A549 (cell line): Measurements from ENCODE around the gene SEC23IP. TPM values are rescaled to one million over a fixed set of nuclear protein-coding genes. Genes with fewer than 3 reads are reported as not detected.
"Not testable (repeated sequence)": the region's sequence is repeated elsewhere in the genome, so short reads cannot be mapped to it uniquely, and the experiment has no call there.

Source experiments
- ATAC-seq, 2 experiments: fragments of 200-7000 bp in 1 of 2; fragments of >200 bp in 1 of 2; cut with Nextera tagmentation in 1 of 2; cut with Tn5 transposase in 1 of 2; 3 replicates each; pipeline versions ENCODE4 v1.8.0 to v1.9.1; 2018 to 2020; ENCODE audit warnings: mild to moderate bottlenecking in 1 of 2, moderate library complexity in 1 of 2
- CTCF ChIA-PET: fragments of 300-600 bp; sonication (Branson Sonifier 250); formaldehyde crosslinking; extraction: SDS; loops from one replicate; lab custom pipeline; 2021; ENCODE audit warnings: antibody characterized with exemption, inconsistent platforms; lab: Yijun Ruan, JAX
- POLR2A ChIA-PET: fragments of 350-600 bp; formaldehyde crosslinking; extraction: SDS; loops from one replicate; lab custom pipeline; 2021; ENCODE audit warnings: antibody characterized with exemption, inconsistent platforms; lab: Yijun Ruan, JAX
- DNase-seq, 2 experiments: peaks; one replicate each; pipeline versions ENCODE4 v3.0.0 to v3.0.0-alpha.2; 2011 to 2016; ENCODE audit warnings: low read depth in 1 of 2, low spot score in 1 of 2
- FAIRE-seq: peaks from 2 replicates; lab custom pipeline; 2011; peaks lifted over from hg19 to GRCh38; lab: Jason Lieb, UNC
- H3K27ac ChIP-seq, 2 experiments: fragments of >200 bp; sonication (Bioruptor Twin); formaldehyde crosslinking; 3 replicates each; pipeline ENCODE4 v1.5.1; 2016 to 2017
- H3K4me1 ChIP-seq: fragments of >200 bp; sonication (Bioruptor Twin); formaldehyde crosslinking; 3 replicates; pipeline ENCODE4 v1.6.1; 2016
- H3K4me2 ChIP-seq: fragments of >200 bp; sonication (Bioruptor Twin); formaldehyde crosslinking; 3 replicates; pipeline ENCODE4 v1.6.1; 2016
- H3K4me3 ChIP-seq: fragments of >200 bp; sonication (Bioruptor Twin); formaldehyde crosslinking; 3 replicates; pipeline ENCODE4 v1.5.1; 2016
- H3K9me3 ChIP-seq: fragments of >200 bp; sonication (Bioruptor Twin); formaldehyde crosslinking; 3 replicates; pipeline ENCODE4 v1.6.1; 2016
- CBX8 ChIP-seq: fragments of 200-600 bp; sonication (generic); IDR thresholded peaks from 2 replicates; pipeline ENCODE4 v1.6.1; 2016
- CEBPB ChIP-seq, 2 experiments: fragments of >200 bp in 1 of 2; sonication (Bioruptor Twin) in 1 of 2; formaldehyde crosslinking in 1 of 2; IDR thresholded peaks; 2 replicates each; pipeline ENCODE4 v1.6.1; 2012 to 2016
- CHD4 ChIP-seq: fragments of 200-600 bp; sonication (generic); IDR thresholded peaks from 2 replicates; pipeline ENCODE4 v1.6.1; 2016; ENCODE audit warnings: antibody characterized with exemption, mild to moderate bottlenecking, borderline replicate concordance
- ELK1 ChIP-seq: fragments of 150-350 bp; IDR thresholded peaks from 2 replicates; pipeline ENCODE4 v1.6.1; 2014; ENCODE audit warnings: low read depth, mild to moderate bottlenecking, low read length
- EP300 ChIP-seq, 2 experiments: fragments of >200 bp; sonication (Bioruptor Twin); formaldehyde crosslinking; IDR thresholded peaks; 2 replicates in 1 of 2; 3 replicates in 1 of 2; pipeline ENCODE4 v1.6.1; 2016 to 2017
- ESRRA ChIP-seq: fragments of 150-350 bp; IDR thresholded peaks from 2 replicates; pipeline ENCODE4 v1.6.1; 2014; ENCODE audit warnings: mild to moderate bottlenecking, low read length, borderline replicate concordance
- FOSL2 ChIP-seq, 2 experiments: fragments of 450-650 bp in 1 of 2; fragments of >200 bp in 1 of 2; sonication (Bioruptor Twin) in 1 of 2; formaldehyde crosslinking; IDR thresholded peaks; 2 replicates each; pipeline versions ENCODE4 v1.5.0 to v1.6.1; 2016 to 2020; ENCODE audit warnings: mild to moderate bottlenecking in 1 of 2, moderate library complexity in 1 of 2
- HOXA7 ChIP-seq: fragments of 250-450 bp; sonication (Bioruptor Pico); IDR thresholded peaks from 2 replicates; pipeline ENCODE4 v1.5.0; 2020; ENCODE audit warnings: mild to moderate bottlenecking, moderate library complexity
- HOXB13 ChIP-seq: fragments of 250-450 bp; sonication (Bioruptor Pico); IDR thresholded peaks from 2 replicates; pipeline ENCODE4 v1.5.0; 2020; ENCODE audit warnings: low read depth, mild to moderate bottlenecking, moderate library complexity
- JUN ChIP-seq, 2 experiments: fragments of >200 bp; sonication (Bioruptor Twin); formaldehyde crosslinking; IDR thresholded peaks; 2 replicates in 1 of 2; 3 replicates in 1 of 2; pipeline ENCODE4 v1.6.1; 2016 to 2017
- JUNB ChIP-seq: fragments of >200 bp; sonication (Bioruptor Twin); formaldehyde crosslinking; IDR thresholded peaks from 2 replicates; pipeline ENCODE4 v1.6.1; 2016
- MAFK ChIP-seq: fragments of 450-650 bp; IDR thresholded peaks from 2 replicates; pipeline ENCODE4 v1.6.1; 2014; ENCODE audit not compliant: partially characterized antibody
- MYC ChIP-seq: IDR thresholded peaks from 2 replicates; pipeline ENCODE4 v1.6.1; 2012; ENCODE audit warnings: mild to moderate bottlenecking, inconsistent platforms, low read length, improper control_type of control experiment, borderline replicate concordance
- RARB ChIP-seq: fragments of 250-450 bp; sonication (Bioruptor Pico); IDR thresholded peaks from 2 replicates; pipeline ENCODE4 v1.8.0; 2021; ENCODE audit warnings: mild to moderate bottlenecking, moderate library complexity
- RCOR1 ChIP-seq: fragments of 150-350 bp; IDR thresholded peaks from 2 replicates; pipeline ENCODE4 v1.6.1; 2014; ENCODE audit warnings: antibody characterized with exemption, low read length, low read depth
- REST ChIP-seq: fragments of 200-600 bp; sonication (generic); IDR thresholded peaks from 2 replicates; pipeline ENCODE4 v1.6.1; 2016; ENCODE audit warnings: antibody characterized with exemption, mild to moderate bottlenecking, moderate library complexity
- TFCP2L1 ChIP-seq: fragments of 250-450 bp; sonication (Bioruptor Pico); IDR thresholded peaks from 2 replicates; pipeline ENCODE4 v1.5.0; 2021; ENCODE audit warnings: mild to moderate bottlenecking
- ZNF302 ChIP-seq: fragments of 250-450 bp; sonication (Bioruptor Pico); IDR thresholded peaks from 2 replicates; pipeline ENCODE4 v1.9.0; 2021; ENCODE audit warnings: inconsistent platforms, mild to moderate bottlenecking, moderate library complexity
- WGBS: methylation state at CpG from one replicate; pipeline ENCODE4 v1.1.6; 2017; ENCODE audit errors: missing lambda C conversion rate; 5-methylcytosine and 5-hydroxymethylcytosine counted together
- polyA plus RNA-seq, 4 experiments: library from polyadenylated mRNA; depleted of rRNA in 3 of 4; stranded (reverse); fragments of >200 nt; fragmentation: RNase III in 1 of 4; extraction: RNeasy Plus Mini Kit Qiagen cat#74134 plus additional on column Dnase treatment in 1 of 4; gene quantifications; 2 replicates in 3 of 4; 3 replicates in 1 of 4; pipeline ENCODE4 v1.2.3, GENCODE V29; 2011 to 2017
- TF ChIP-seq, protein P1 (sequence below): fragments of 450-650 bp; IDR thresholded peaks from 2 replicates; pipeline ENCODE4 v1.6.1; 2014; ENCODE audit warnings: antibody characterized with exemption
- TF ChIP-seq, protein P2 (sequence below): IDR thresholded peaks from 2 replicates; pipeline ENCODE4 v1.6.1; 2012
- TF ChIP-seq, protein P3 (sequence below): IDR thresholded peaks from 2 replicates; pipeline ENCODE4 v1.6.1; 2012
- TF ChIP-seq, protein P4 (sequence below): fragments of 250-450 bp; sonication (Bioruptor Pico); IDR thresholded peaks from 2 replicates; pipeline ENCODE4 v1.5.0; 2021; ENCODE audit warnings: mild to moderate bottlenecking, moderate library complexity, borderline replicate concordance

Gene SEC23IP
- polyA plus RNA-seq, 2 of the 4 experiments (the other 2 are of a cell fraction): 44.9 to 75.6 TPM

GRCh38 chr10:119903946-119904666 is 11.6 kb downstream of the SEC23IP start:
- H3K27ac ChIP-seq: no peak overlapping the region
- H3K9me3 ChIP-seq: no peaks in the 10 kb centered on the region
- CTCF ChIA-PET: interaction anchor here (1.6 kb wide), 1 partner anchor 15 kb away, joined by 3 read pairs; no protein-coding TSS in a partner anchor
- H3K4me1 ChIP-seq: no peaks in the 10 kb centered on the region
- WGBS: 95% methylated on average over 16 of the region's 16 CpGs
- no peak overlapping the region for H3K4me2 ChIP-seq
- no peak for TF ChIP-seq MYC
- TF ChIP-seq, protein P1, sequence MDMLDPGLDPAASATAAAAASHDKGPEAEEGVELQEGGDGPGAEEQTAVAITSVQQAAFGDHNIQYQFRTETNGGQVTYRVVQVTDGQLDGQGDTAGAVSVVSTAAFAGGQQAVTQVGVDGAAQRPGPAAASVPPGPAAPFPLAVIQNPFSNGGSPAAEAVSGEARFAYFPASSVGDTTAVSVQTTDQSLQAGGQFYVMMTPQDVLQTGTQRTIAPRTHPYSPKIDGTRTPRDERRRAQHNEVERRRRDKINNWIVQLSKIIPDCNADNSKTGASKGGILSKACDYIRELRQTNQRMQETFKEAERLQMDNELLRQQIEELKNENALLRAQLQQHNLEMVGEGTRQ: no peak
- no peak for TF ChIP-seq JUNB
- POLR2A ChIA-PET: no interaction called here
- DNase-seq (no peak), FAIRE-seq (no peak), ATAC-seq (no peak)
- no peak overlapping the region for H3K4me3 ChIP-seq

DNA sequence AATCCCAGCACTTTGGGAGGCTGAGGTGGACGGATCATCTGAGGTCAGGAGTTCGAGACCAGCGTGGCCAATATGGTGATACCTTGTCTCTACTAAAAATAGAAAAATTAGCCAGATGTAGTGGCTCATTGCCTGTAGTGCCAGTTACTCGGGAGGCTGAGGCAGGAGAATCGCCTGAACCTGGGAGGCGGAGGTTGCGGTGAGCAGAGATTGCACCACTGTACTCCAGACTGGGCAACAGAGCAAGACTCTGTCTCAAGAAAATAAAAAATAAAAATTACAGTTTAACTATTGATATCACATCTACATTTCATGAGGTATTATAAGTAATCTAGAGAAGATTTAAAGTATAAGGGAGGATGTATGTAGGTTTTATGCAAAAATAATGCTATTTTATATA is 15.2 kb downstream of the SEC23IP start:
- H3K27ac ChIP-seq, H3K4me2 ChIP-seq, CTCF ChIA-PET, DNase-seq, H3K4me3 ChIP-seq, POLR2A ChIA-PET, H3K4me1 ChIP-seq, H3K9me3 ChIP-seq, ATAC-seq, FAIRE-seq: not testable (repeated sequence)
- 95% methylated on average over 7 of the region's 7 CpGs for WGBS

DNA sequence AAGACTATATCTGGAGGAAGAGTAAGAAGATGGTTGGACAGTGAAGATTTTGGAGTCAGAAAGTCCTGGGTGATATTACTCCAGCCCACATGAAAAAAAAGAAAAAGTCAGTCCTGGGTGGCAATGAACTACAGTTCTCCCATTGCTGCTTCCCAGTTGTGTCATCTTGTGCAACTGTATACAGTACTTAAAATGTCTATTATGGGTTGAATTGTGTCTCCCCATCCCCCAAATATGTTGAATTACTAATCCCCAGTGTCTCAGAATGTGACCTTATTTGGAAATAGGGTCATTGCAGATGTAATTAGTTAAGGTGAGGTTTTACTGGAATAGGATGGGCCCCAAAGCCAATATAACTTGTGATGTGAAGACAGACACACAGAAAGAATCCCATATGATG is 15.6 kb downstream of the SEC23IP start:
- ChIA-PET POLR2A (interaction anchor here (1.7 kb wide), 1 partner anchor 16 kb away, joined by 4 read pairs; the partner anchor contains the start of gene SEC23IP), CTCF (interaction anchor here (0.7 to 1.0 kb wide), 2 partner anchors 9 to 12 kb away, joined by 3 to 4 read pairs; no protein-coding TSS in a partner anchor)
- no peak for FAIRE-seq

More for the DNA sequence above, 15.6 kb downstream of the SEC23IP start:
- ATAC-seq: 0 out of 6 replicates have a peak, but pooled peaks of 1 of the 2 experiments have one; percentile 8
- Histone ChIP-seq H3K4me2 (no peak overlapping the region), H3K4me3 (no peak overlapping the region), H3K27ac (no peak overlapping the region), H3K9me3 (no peaks in the 10 kb centered on the region), H3K4me1 (no peaks in the 10 kb centered on the region)
- TF ChIP-seq, protein P2, sequence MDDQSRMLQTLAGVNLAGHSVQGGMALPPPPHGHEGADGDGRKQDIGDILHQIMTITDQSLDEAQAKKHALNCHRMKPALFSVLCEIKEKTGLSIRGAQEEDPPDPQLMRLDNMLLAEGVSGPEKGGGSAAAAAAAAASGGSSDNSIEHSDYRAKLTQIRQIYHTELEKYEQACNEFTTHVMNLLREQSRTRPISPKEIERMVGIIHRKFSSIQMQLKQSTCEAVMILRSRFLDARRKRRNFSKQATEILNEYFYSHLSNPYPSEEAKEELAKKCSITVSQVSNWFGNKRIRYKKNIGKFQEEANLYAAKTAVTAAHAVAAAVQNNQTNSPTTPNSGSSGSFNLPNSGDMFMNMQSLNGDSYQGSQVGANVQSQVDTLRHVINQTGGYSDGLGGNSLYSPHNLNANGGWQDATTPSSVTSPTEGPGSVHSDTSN: no peak
- TF ChIP-seq RCOR1: no peak
- TF ChIP-seq MAFK: no peak
- no peak for TF ChIP-seq CEBPB (IDR thresholded peaks at IDR 0.05)
- TF ChIP-seq ZNF302 (CRISPR knock-in tag): no peak
- TF ChIP-seq RARB (CRISPR knock-in tag): no peak
- no peak for TF ChIP-seq TFCP2L1 (CRISPR knock-in tag)
- TF ChIP-seq, protein P3, sequence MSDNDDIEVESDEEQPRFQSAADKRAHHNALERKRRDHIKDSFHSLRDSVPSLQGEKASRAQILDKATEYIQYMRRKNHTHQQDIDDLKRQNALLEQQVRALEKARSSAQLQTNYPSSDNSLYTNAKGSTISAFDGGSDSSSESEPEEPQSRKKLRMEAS: no peak
- TF ChIP-seq FOSL2 (IDR thresholded peaks at IDR 0.05): no peak
- no peak for TF ChIP-seq FOSL2 (CRISPR knock-in tag; IDR thresholded peaks at IDR 0.05)
- no peak for TF ChIP-seq CBX8
- TF ChIP-seq JUN (IDR thresholded peaks at IDR 0.05): no peak
- TF ChIP-seq, protein P4, sequence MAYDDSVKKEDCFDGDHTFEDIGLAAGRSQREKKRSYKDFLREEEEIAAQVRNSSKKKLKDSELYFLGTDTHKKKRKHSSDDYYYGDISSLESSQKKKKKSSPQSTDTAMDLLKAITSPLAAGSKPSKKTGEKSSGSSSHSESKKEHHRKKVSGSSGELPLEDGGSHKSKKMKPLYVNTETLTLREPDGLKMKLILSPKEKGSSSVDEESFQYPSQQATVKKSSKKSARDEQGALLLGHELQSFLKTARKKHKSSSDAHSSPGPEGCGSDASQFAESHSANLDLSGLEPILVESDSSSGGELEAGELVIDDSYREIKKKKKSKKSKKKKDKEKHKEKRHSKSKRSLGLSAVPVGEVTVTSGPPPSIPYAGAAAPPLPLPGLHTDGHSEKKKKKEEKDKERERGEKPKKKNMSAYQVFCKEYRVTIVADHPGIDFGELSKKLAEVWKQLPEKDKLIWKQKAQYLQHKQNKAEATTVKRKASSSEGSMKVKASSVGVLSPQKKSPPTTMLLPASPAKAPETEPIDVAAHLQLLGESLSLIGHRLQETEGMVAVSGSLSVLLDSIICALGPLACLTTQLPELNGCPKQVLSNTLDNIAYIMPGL (CRISPR knock-in tag): no peak
- TF ChIP-seq REST: no peak
- TF ChIP-seq ELK1: no peak
- TF ChIP-seq HOXB13: no peak
- TF ChIP-seq HOXA7 (CRISPR knock-in tag): no peak
- no peak for TF ChIP-seq ESRRA
- TF ChIP-seq CHD4: no peak
- TF ChIP-seq EP300 (IDR thresholded peaks at IDR 0.05): no peak
- no peak for TF ChIP-seq JUNB
- DNase-seq: no peak
